GM19043 (cell line): ENCODE results near the gene ATRIP.

Source experiments
- ATAC-seq: cut with Tn5 transposase; IDR thresholded peaks from one replicate; pipeline ENCODE4 v1.9.1; 2021; ENCODE audit warnings: low read depth; ENCODE audit not compliant: unreplicated experiment

Gene ATRIP

GRCh38 chr3:48422681-48423080, 23.9 kb upstream of the ATRIP start:
- ATAC-seq = no peak

GRCh38 chr3:48423241-48423882, 23.2 kb upstream of the ATRIP start:
- ATAC-seq = no peak

- no peak for ATAC-seq
Observed at GRCh38 chr3:48423883-48424695, 22.4 kb upstream of the ATRIP start.

GRCh38 chr3:48425281-48425812, 21.2 kb upstream of the ATRIP start:
- ATAC-seq = no peak

GRCh38 chr3:48426401-48426909, 20.1 kb upstream of the ATRIP start:
- no peak for ATAC-seq

GRCh38 chr3:48426944-48427629, 19.4 kb upstream of the ATRIP start:
- no peak for ATAC-seq

- ATAC-seq = no peak
Observed at GRCh38 chr3:48427630-48427962, 18.9 kb upstream of the ATRIP start.

GRCh38 chr3:48428088-48428571, 18.4 kb upstream of the ATRIP start:
- ATAC-seq = no peak

GRCh38 chr3:48428572-48429316, 17.8 kb upstream of the ATRIP start:
- peak; percentile 29 for ATAC-seq

GRCh38 chr3:48429317-48429959, 17.1 kb upstream of the ATRIP start:
- peak; percentile 41 for ATAC-seq

- no peak for ATAC-seq
Observed at GRCh38 chr3:48429960-48430707, 16.4 kb upstream of the ATRIP start, which contains the start of gene PLXNB1. Gene PLXNB1 (minus strand): TSS chr3:48430086. CDS start chr3:48424611, 5,475 bp downstream.

- no peak for ATAC-seq
Observed at GRCh38 chr3:48430708-48431101, 15.8 kb upstream of the ATRIP start.

GRCh38 chr3:48431224-48432029, 15.1 kb upstream of the ATRIP start:
- ATAC-seq = no peak

- ATAC-seq = no peak
Observed at GRCh38 chr3:48432411-48433371, 13.8 kb upstream of the ATRIP start.

GRCh38 chr3:48433472-48434118, 12.9 kb upstream of the ATRIP start:
- ATAC-seq = no peak

- ATAC-seq = no peak
Observed at GRCh38 chr3:48434591-48435222, 11.8 kb upstream of the ATRIP start.
